A549 (cell line): ENCODE results near the gene LGALS3BP.

Experiments
- CTCF ChIP-seq: fragments of >200 bp; sonication (Bioruptor Twin); formaldehyde crosslinking; IDR thresholded peaks from 3 replicates; pipeline ENCODE4 v1.5.1; 2016
- EHF ChIP-seq: fragments of 250-450 bp; sonication (Bioruptor Pico); IDR thresholded peaks from 2 replicates; pipeline ENCODE4 v1.5.0; 2020; ENCODE audit warnings: mild to moderate bottlenecking
- HDAC2 ChIP-seq: fragments of 200-600 bp; sonication (generic); IDR thresholded peaks from 2 replicates; pipeline ENCODE4 v1.6.1; 2016
- JUNB ChIP-seq: fragments of >200 bp; sonication (Bioruptor Twin); formaldehyde crosslinking; IDR thresholded peaks from 2 replicates; pipeline ENCODE4 v1.6.1; 2016
- RCOR1 ChIP-seq: fragments of 150-350 bp; IDR thresholded peaks from 2 replicates; pipeline ENCODE4 v1.6.1; 2014; ENCODE audit warnings: antibody characterized with exemption, low read length, low read depth
- RFX5 ChIP-seq: fragments of 450-650 bp; IDR thresholded peaks from 2 replicates; pipeline ENCODE4 v1.7.1; 2014; ENCODE audit warnings: antibody characterized with exemption, mild to moderate bottlenecking, moderate library complexity

GRCh38 chr17:78922816-78923498, 56.8 kb downstream of the LGALS3BP start:
- TF ChIP-seq JUNB (no peak), HDAC2 (no peak), EHF (CRISPR knock-in tag) (no peak), CTCF (no peak), RFX5 (no peak), RCOR1 (no peak)
